GM12878 (cell line): Measurements from ENCODE around the gene IFT172. TPM values are rescaled to one million over a fixed set of nuclear protein-coding genes. Genes with fewer than 3 reads are reported as not detected.

Experiments used
- ATAC-seq: fragments of 200-7000 bp; cut with Tn5 transposase; 3 replicates; pipeline ENCODE4 v1.9.1; 2020; ENCODE audit warnings: mild to moderate bottlenecking, moderate library complexity
- BruUV-seq: library from RNA; stranded (reverse); fragments of 400-500 nt; replicated peaks from 2 replicates; lab custom pipeline; 2021; lab: Mats Ljungman, UMichigan
- CTCF ChIA-PET: fragments of 300-600 bp; sonication (Branson Sonifier 250); formaldehyde crosslinking; extraction: SDS; loops from one replicate; lab custom pipeline; 2021; ENCODE audit warnings: inconsistent platforms; lab: Yijun Ruan, JAX
- POLR2A ChIA-PET: fragments of 350-600 bp; formaldehyde crosslinking; extraction: SDS; loops from one replicate; lab custom pipeline; 2021; ENCODE audit warnings: inconsistent platforms; lab: Charles Lee
- RAD21 ChIA-PET: fragments of 300-600 bp; sonication (Branson Sonifier 250); formaldehyde crosslinking; loops from one replicate; lab custom pipeline; 2023; ENCODE audit warnings: antibody characterized with exemption; ENCODE audit not compliant: unreplicated experiment; lab: Charles Lee
- SMC1A ChIA-PET: fragments of 300-600 bp; sonication (Branson Sonifier 250); formaldehyde crosslinking; loops from one replicate; lab custom pipeline; 2023; ENCODE audit not compliant: unreplicated experiment, uncharacterized antibody; lab: Charles Lee
- DNase-seq: peaks from one replicate; pipeline ENCODE4 v3.0.0-alpha.2; 2011; ENCODE audit warnings: low read depth, low spot score
- FAIRE-seq: peaks from 3 replicates; lab custom pipeline; 2011; peaks lifted over from hg19 to GRCh38; lab: Jason Lieb, UNC
- H2AFZ ChIP-seq: 2 replicates; pipeline ENCODE4 v1.6.0; 2011; ENCODE audit warnings: low read depth, low read length, control low read depth; ENCODE audit not compliant: control insufficient read depth
- H3K27ac ChIP-seq: 2 replicates; pipeline ENCODE4 v1.5.1; 2011; ENCODE audit warnings: control low read depth; ENCODE audit not compliant: control insufficient read depth, insufficient read depth
- H3K27me3 ChIP-seq, 2 experiments: replicated peaks in 1 of 2; 2 replicates each; pipeline versions ENCODE4 v1.6.0 to v1.6.1; 2011; ENCODE audit warnings: low read length in 1 of 2; ENCODE audit not compliant: control insufficient read depth in 2 of 2, insufficient read depth in 2 of 2
- H3K36me3 ChIP-seq, 2 experiments: 2 replicates each; pipeline ENCODE4 v1.5.1; 2011; ENCODE audit warnings: low read length in 1 of 2; ENCODE audit not compliant: control insufficient read depth in 2 of 2, insufficient read depth in 2 of 2
- H3K4me1 ChIP-seq: 2 replicates; pipeline ENCODE4 v1.6.1; 2011; ENCODE audit warnings: mild to moderate bottlenecking, low read length, moderate library complexity, mixed read lengths; ENCODE audit not compliant: control insufficient read depth, insufficient read depth
- H3K4me2 ChIP-seq: 2 replicates; pipeline ENCODE4 v1.6.0; 2011; ENCODE audit warnings: control low read depth; ENCODE audit not compliant: control insufficient read depth, insufficient read depth
- H3K4me3 ChIP-seq: fragments of 200-600 bp; sonication (generic); 2 replicates; pipeline ENCODE4 v1.5.1; 2016
- H3K79me2 ChIP-seq: 2 replicates; pipeline ENCODE4 v1.6.0; 2011; ENCODE audit warnings: low read length; ENCODE audit not compliant: control insufficient read depth, insufficient read depth
- H3K9ac ChIP-seq: 2 replicates; pipeline ENCODE4 v1.8.0; 2011; ENCODE audit warnings: low read length, control low read depth, mixed read lengths; ENCODE audit not compliant: control insufficient read depth, insufficient read depth
- H3K9me3 ChIP-seq: replicated peaks from 3 replicates; pipeline ENCODE4 v1.5.1; 2011; ENCODE audit warnings: mild to moderate bottlenecking, low read length; ENCODE audit not compliant: control insufficient read depth, insufficient read depth
- H4K20me1 ChIP-seq: 2 replicates; pipeline ENCODE4 v1.6.0; 2011; ENCODE audit not compliant: control insufficient read depth, insufficient read depth
- ATF2 ChIP-seq: IDR thresholded peaks from 2 replicates; pipeline ENCODE4 v1.6.1; 2012; ENCODE audit warnings: low read length, inconsistent platforms
- ETV6 ChIP-seq, 2 experiments: fragments of 450-650 bp in 1 of 2; IDR thresholded peaks in 1 of 2; conservative IDR thresholded peaks in 1 of 2; 2 replicates each; pipeline ENCODE4 v1.6.1; 2014; ENCODE audit warnings: antibody characterized with exemption in 1 of 2, borderline replicate concordance in 1 of 2, low read depth in 1 of 2, mild to moderate bottlenecking in 1 of 2, moderate library complexity in 1 of 2
- GATAD2B ChIP-seq: fragments of 450-650 bp; conservative IDR thresholded peaks from 2 replicates; pipeline ENCODE4 v1.6.1; 2017; ENCODE audit warnings: low read depth, mild to moderate bottlenecking, moderate library complexity
- LARP7 ChIP-seq: fragments of 450-650 bp; IDR thresholded peaks from 2 replicates; pipeline ENCODE4 v1.6.1; 2017; ENCODE audit warnings: mild to moderate bottlenecking
- RBBP5 ChIP-seq: fragments of 200-600 bp; sonication (generic); conservative IDR thresholded peaks from 2 replicates; pipeline ENCODE4 v1.6.1; 2016
- RCOR1 ChIP-seq: conservative IDR thresholded peaks from 2 replicates; pipeline ENCODE4 v1.6.1; 2012; ENCODE audit warnings: low read depth, low read length, improper control_type of control experiment
- SMAD5 ChIP-seq: IDR thresholded peaks from 2 replicates; pipeline ENCODE4 v1.6.1; 2016; ENCODE audit warnings: antibody characterized with exemption, low read depth
- SMARCA5 ChIP-seq: fragments of 450-650 bp; IDR thresholded peaks from 2 replicates; pipeline ENCODE4 v1.6.1; 2017; ENCODE audit warnings: mild to moderate bottlenecking
- TCF7 ChIP-seq: IDR thresholded peaks from 2 replicates; pipeline ENCODE4 v1.6.1; 2014; ENCODE audit warnings: antibody characterized with exemption, borderline replicate concordance
- USF1 ChIP-seq: IDR thresholded peaks from 2 replicates; pipeline ENCODE4 v1.6.1; 2011; ENCODE audit warnings: borderline replicate concordance, low read depth, mild to moderate bottlenecking, moderate library complexity, mixed read lengths, low read length; ENCODE audit not compliant: insufficient read depth; ENCODE audit errors: extremely low read length
- YY1 ChIP-seq: IDR thresholded peaks from 2 replicates; pipeline ENCODE4 v1.6.1; 2011; ENCODE audit warnings: low read depth, mild to moderate bottlenecking, low read length
- ZNF207 ChIP-seq: fragments of 450-650 bp; IDR thresholded peaks from 2 replicates; pipeline ENCODE4 v1.6.1; 2014; ENCODE audit warnings: antibody characterized with exemption, mild to moderate bottlenecking, borderline replicate concordance
- ZNF24 ChIP-seq: fragments of 450-650 bp; IDR thresholded peaks from 2 replicates; pipeline ENCODE4 v1.6.1; 2017; ENCODE audit warnings: antibody characterized with exemption, mild to moderate bottlenecking
- ZNF384 ChIP-seq: IDR thresholded peaks from 2 replicates; pipeline ENCODE4 v1.6.1; 2012; ENCODE audit warnings: low read depth, mild to moderate bottlenecking, low read length, improper control_type of control experiment, borderline replicate concordance
- WGBS: methylation state at CpG from one replicate; pipeline ENCODE4 v1.1.6; 2016; ENCODE audit warnings: low lambda C conversion rate; ENCODE audit not compliant: insufficient replicate concordance, insufficient coverage; ENCODE audit errors: missing lambda C conversion rate; 5-methylcytosine and 5-hydroxymethylcytosine counted together
- in situ Hi-C: fragments of 300-500 bp; cut with MboI; formaldehyde crosslinking; loops from 9 replicates; pipeline ENCODE4 v1.14.3; 2018; ENCODE audit warnings: mixed read lengths
- intact Hi-C: fragments of 100-400 bp; cut with micrococcal nuclease; formaldehyde crosslinking; loops from one replicate; pipeline ENCODE4 v1.14.2; 2022; ENCODE audit not compliant: unreplicated experiment
- polyA plus RNA-seq, 11 experiments: library from polyadenylated mRNA; depleted of rRNA in 4 of 11; unstranded in 6 of 11; stranded (reverse) in 5 of 11; fragments of >200 nt; fragmentation: Nextera tagmentation in 4 of 11; fragmentation: Illumina TruSeq in 1 of 11; extraction: Ambion mirVana in 4 of 11; extraction: Trizol in 1 of 11; gene quantifications; 1 replicate in 1 of 11; 2 replicates in 10 of 11; pipeline versions ENCODE4 v1.2.1 to v1.2.3, GENCODE V29; 2011 to 2016; ENCODE audit warnings: inconsistent platforms in 2 of 11, missing spikeins in 2 of 11, low read depth in 1 of 11
- total RNA-seq, 4 experiments: library from RNA; depleted of rRNA in 3 of 4; stranded (reverse); fragments of >200 nt in 3 of 4; fragmentation: Illumina TruSeq in 1 of 4; extraction: Trizol in 1 of 4; gene quantifications; 2 replicates each; pipeline versions ENCODE4 v1.2.1 to v1.2.3, GENCODE V29; 2013 to 2021
- TF ChIP-seq, protein P1 (sequence below): fragments of 450-650 bp; IDR thresholded peaks from 2 replicates; pipeline ENCODE4 v1.6.1; 2016; ENCODE audit warnings: mild to moderate bottlenecking, moderate library complexity, borderline replicate concordance
- TF ChIP-seq, protein P2 (sequence below): IDR thresholded peaks from 2 replicates; pipeline ENCODE4 v1.6.1; 2012; ENCODE audit warnings: low read depth, low read length, improper control_type of control experiment

IFT172 gene
- total and polyA plus RNA-seq, 10 of the 15 experiments (the other 5 are each of a cell fraction or from before 2014, with no cell fraction given) = 2.4 to 8.6 (median 6.2) TPM

GRCh38 chr2:27407798-27408491 lies 81.6 kb downstream of the IFT172 start:
- in situ Hi-C loops = no loop called here
- peaks cover 6% of the 10 kb centered on the region; the same call in 1 of the 2 replicates for H3K4me1 ChIP-seq
- no peaks in the 10 kb centered on the region for H3K27me3 ChIP-seq
- POLR2A ChIA-PET = interaction anchor here (0.6 to 1.2 kb wide), 3 partner anchors 23 to 298 kb away, joined by 3 to 4 read pairs (median 3); no protein-coding TSS in a partner anchor
- CTCF ChIA-PET = interaction anchor here (1.3 to 4.6 kb wide), 3 partner anchors 22 to 105 kb away, joined by 3 to 52 read pairs (median 10); partner anchors contain the start of gene NRBP1
- RAD21 ChIA-PET = interaction anchor here (1.1 to 1.7 kb wide), 3 partner anchors 21 to 37 kb away, joined by 3 to 4 read pairs (median 3); no protein-coding TSS in a partner anchor
- SMC1A ChIA-PET = interaction anchor here (1.3 to 2.7 kb wide), 2 partner anchors 21 to 26 kb away, joined by 3 to 14 read pairs; partner anchors contain the start of gene NRBP1
- DNase-seq = no peak
- H3K9me3 ChIP-seq = no peaks in the 10 kb centered on the region
- H3K4me2 ChIP-seq = peak overlapping the region; percentile 93
- H3K79me2 ChIP-seq = peaks cover 60% of the 10 kb centered on the region
- H3K27ac ChIP-seq = peak overlapping the region; percentile 76
- WGBS = 21% methylated on average over 9 of the region's 16 CpGs
- no peak overlapping the region for H2AFZ ChIP-seq
- H4K20me1 ChIP-seq = no peaks in the 10 kb centered on the region
- intact Hi-C loops = loop anchor here (2.0 to 10.0 kb wide), 4 partner anchors 21 to 277 kb away; partner anchors contain the start of genes EIF2B4, NRBP1, SNX17 and ZNF512
- no TSS peak for BruUV-seq
- no peaks in the 10 kb centered on the region; a peak in 1 of 4 replicates for H3K36me3 ChIP-seq
- FAIRE-seq = peak; percentile 35
- H3K4me3 ChIP-seq = peak overlapping the region; percentile 99
- peak overlapping the region; percentile 93 for H3K9ac ChIP-seq
- no peak for ATAC-seq
- TF ChIP-seq YY1 (no peak), SMARCA5 (no peak), USF1 (no peak), RCOR1 (no peak), ZNF24 (no peak), ETV6 (conservative IDR thresholded peaks at IDR 0.05 in 1 of 2, IDR thresholded peaks at IDR 0.05 in 1 of 2; ENCODE audit: borderline replicate concordance in 1 of 2, low read depth in 1 of 2) (no peak), ZNF384 (no peak), ZNF207 (no peak), LARP7 (no peak), SMAD5 (no peak), ATF2 (no peak), RBBP5 (no peak), GATAD2B (no peak), TCF7 (no peak)
- TF ChIP-seq, protein P1, sequence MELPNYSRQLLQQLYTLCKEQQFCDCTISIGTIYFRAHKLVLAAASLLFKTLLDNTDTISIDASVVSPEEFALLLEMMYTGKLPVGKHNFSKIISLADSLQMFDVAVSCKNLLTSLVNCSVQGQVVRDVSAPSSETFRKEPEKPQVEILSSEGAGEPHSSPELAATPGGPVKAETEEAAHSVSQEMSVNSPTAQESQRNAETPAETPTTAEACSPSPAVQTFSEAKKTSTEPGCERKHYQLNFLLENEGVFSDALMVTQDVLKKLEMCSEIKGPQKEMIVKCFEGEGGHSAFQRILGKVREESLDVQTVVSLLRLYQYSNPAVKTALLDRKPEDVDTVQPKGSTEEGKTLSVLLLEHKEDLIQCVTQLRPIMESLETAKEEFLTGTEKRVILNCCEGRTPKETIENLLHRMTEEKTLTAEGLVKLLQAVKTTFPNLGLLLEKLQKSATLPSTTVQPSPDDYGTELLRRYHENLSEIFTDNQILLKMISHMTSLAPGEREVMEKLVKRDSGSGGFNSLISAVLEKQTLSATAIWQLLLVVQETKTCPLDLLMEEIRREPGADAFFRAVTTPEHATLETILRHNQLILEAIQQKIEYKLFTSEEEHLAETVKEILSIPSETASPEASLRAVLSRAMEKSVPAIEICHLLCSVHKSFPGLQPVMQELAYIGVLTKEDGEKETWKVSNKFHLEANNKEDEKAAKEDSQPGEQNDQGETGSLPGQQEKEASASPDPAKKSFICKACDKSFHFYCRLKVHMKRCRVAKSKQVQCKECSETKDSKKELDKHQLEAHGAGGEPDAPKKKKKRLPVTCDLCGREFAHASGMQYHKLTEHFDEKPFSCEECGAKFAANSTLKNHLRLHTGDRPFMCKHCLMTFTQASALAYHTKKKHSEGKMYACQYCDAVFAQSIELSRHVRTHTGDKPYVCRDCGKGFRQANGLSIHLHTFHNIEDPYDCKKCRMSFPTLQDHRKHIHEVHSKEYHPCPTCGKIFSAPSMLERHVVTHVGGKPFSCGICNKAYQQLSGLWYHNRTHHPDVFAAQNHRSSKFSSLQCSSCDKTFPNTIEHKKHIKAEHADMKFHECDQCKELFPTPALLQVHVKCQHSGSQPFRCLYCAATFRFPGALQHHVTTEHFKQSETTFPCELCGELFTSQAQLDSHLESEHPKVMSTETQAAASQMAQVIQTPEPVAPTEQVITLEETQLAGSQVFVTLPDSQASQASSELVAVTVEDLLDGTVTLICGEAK = no peak
- TF ChIP-seq, protein P2, sequence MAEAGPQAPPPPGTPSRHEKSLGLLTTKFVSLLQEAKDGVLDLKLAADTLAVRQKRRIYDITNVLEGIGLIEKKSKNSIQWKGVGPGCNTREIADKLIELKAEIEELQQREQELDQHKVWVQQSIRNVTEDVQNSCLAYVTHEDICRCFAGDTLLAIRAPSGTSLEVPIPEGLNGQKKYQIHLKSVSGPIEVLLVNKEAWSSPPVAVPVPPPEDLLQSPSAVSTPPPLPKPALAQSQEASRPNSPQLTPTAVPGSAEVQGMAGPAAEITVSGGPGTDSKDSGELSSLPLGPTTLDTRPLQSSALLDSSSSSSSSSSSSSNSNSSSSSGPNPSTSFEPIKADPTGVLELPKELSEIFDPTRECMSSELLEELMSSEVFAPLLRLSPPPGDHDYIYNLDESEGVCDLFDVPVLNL = no peak
